Left hindlimb (tissue), 1 donor: Measurements from ENCODE around the gene PAOX.

ENCODE experiments used
- DNase-seq: peaks from one replicate; pipeline ENCODE4 v3.0.0-alpha.2; 2018

Gene PAOX

DNA sequence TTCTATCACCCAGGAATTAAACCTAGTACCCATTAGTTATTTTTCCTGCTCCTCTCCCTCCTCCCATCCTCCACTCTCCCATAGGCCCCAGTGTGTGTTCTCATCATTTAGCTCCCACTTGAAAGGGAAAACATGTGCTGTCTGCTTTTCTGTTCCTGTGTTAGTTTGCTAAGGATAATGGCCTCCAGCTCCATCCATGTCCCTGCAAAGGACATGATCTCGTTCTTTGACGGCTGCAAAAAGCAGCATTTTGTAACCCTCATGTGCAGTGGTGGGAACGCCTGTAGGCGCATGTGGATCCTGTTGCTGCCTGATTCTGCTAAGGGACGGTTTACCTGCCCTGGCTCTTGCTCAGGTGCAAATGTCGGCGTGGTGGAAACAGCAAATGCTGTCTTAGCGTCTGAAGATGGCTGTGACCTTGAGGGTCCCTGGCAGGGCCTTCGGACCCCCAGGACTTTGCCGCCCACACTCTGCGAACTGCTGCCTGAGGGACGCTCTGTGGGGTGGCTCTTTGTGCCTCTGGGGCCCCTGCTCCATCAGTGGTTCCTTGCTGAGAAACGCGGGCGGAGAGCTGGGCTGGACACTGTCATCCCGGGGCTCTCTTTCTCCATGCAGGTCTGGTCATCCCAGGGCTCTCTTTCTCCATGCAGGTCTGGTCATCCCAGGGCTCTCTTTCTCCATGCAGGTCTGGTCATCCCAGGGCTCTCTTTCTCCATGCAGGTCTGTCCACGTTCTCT, 9.3 kb downstream of the PAOX start:
- no peak for DNase-seq

DNA sequence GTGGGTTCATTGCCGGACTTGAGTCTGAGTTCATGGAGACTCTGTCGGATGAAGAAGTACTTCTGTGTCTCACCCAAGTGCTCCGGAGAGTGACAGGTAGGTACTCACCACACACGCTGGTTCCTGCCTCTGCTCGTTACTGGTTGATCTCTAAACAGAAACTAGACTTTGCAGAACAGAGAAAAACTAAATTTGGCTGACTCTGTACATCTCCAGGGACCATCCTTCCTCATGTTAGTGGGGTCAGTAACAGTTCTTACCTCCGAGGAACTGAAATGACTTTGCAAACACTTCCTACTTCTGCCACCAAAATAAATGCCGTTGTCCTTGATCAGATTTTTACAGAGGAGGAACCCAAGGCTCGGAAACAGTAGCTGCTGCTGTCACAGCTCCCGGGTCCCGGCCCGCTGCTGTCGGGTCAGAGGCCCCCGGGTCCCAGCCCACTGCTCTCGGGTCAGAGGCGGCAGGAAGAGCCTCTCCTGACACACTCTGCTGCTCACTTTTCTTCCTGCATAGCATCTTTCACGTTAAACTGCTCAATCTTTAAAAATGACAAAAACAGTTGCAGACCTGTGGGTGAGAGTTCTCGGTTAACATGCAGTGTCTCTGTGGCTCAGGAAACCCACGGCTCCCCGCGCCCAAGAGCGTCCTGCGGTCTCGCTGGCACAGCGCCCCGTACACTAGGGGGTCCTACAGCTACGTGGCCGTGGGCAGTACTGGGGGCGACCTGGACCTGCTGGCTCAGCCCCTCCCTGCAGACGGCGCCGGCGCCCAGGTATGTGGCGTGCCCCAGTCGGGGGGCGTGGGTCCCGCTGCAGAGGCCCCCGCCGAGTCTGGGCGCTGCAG, 10.1 kb downstream of the PAOX start:
- no peak for DNase-seq

DNA sequence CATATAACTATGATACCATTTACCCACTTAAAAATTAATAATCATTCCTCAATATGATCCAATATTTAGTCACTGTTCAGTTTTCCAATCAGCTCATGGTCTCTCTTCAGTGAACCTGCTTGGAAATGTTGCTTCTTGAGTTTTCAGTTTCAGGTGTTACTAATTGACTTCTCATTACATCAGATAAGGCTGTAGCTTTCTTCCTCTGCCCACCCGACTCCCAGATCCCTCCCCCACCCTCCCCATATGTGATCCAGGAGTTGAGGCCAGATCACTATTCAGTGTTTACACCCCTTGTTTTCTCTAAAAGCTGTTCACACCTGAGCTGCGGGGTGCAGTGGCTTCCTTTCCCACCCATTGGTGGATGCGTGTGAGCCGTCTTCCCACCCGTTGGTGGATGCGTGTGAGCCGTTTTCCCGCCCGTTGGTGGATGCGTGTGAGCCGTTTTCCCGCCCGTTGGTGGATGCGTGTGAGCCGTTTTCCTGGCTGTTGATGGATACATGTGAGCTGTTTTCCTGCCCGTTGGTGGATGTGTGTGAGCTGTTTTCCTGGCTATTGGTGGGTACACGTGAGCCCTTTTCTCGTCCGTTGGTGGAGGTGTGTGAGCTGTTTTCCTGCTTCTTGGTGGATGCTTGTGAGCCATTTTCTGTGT, 11.7 kb downstream of the PAOX start:
- DNase-seq, result no peak

DNA sequence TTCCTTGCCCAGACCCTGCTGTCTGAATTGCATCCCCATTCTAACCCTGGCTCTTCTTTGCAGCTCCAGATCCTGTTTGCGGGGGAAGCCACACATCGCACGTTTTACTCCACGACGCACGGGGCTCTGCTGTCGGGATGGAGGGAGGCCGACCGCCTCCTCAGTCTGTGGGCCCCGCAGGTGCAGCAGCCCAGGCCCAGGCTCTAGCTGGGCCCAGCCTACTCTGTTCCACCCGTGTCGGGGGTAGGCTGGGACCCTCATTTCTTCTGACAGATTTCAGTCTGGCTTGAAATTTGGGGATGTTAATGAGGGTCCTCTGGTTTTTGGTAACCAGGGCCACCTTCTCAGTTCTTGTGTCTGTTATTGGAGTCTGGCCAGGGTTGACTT, 12.2 kb downstream of the PAOX start:
- DNase-seq, result no peak

GRCh38 chr10:133391761-133392518, 12.9 kb downstream of the PAOX start:
- DNase-seq, result no peak

GRCh38 chr10:133393401-133394063, 14.5 kb downstream of the PAOX start:
- DNase-seq, result no peak

GRCh38 chr10:133394064-133394663, 15.1 kb downstream of the PAOX start, which contains the start of gene MTG1:
TSS of gene MTG1 (plus strand) at chr10:133394157. CDS start at chr10:133394221, 64 bp downstream.
- DNase-seq, result peak; percentile 94

DNA sequence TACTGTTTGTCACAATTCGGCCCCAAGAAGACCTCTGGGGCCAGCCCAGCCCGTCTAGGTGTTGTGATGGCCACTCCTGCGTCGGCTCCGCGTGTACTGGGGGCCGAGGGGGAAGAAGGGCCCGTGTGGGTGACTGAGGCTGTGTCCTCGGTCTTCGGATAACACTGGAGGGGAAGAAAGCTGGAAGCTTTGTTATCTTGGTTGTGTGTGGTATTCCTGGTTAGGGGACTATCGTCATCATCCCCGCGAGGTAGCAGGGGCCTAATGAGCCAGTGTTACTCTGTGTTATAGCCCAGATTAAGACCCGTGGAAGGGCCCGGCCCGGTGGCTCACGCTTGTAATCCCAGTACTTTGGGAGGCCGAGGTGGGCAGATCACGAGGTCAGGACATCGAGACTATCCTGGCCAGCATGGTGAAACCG, 15.7 kb downstream of the PAOX start:
- DNase-seq, result no peak

GRCh38 chr10:133396035-133396624, 17.1 kb downstream of the PAOX start:
- DNase-seq, result no peak

DNA sequence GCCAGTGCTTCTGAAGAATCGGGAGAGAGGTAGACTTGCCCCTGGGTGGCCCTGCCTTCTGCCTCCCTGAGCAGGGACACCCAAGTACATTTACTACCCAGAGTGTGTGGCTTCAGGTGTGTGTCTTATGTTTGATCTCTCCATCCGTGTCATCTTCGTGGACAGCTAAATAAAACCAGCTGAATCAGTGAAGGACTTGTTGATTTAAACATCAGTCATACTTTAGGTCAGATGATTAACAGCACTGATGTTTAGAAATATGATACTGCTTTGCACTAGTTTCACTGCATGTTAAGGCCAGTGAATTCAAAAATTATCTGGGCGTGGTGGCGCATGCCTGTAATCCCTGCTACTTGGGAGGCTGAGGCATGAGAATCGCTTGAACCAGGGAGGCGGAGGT, 18.9 kb downstream of the PAOX start:
- DNase-seq, result no peak

GRCh38 chr10:133399123-133399601, 20.1 kb downstream of the PAOX start:
- no peak for DNase-seq

DNA sequence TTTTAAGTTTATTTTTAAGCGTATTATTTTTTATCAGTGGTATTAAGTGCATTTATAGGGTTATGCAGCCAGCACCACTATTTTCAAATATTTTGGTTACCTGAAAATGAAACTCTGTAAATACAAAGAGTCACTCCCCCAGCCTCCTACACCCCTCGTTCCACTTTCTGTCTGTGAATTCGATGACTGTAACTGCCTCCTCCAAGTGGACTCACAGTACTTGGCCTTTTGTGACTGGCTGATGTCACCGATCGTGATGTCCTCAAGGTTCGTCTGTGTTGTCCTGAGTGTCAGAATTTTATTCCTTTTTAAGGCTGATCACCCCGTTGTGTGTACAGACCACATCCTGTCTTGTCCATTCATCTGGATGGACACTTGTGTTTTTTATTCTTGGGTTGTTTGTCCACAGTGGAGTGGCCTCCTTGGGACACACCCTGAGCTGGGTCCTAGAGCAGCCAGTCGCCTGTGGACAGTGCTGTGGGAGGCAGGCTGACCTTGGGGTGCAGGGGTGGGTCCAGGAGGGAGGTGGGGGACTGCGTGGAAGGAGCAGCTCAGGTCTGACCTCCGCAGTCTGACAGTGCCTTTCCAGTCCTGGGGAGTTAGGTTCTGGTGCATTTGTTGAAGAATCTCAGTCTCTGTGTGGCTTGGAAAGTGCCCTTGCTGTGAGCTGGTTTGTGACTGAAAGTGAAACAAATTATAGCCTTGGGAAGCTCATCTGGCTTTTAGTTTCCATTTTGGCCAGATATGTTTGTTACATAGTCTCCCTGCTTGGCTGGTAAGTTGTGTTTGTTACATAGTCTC, 21.8 kb downstream of the PAOX start:
- DNase-seq, result no peak

GRCh38 chr10:133401500-133401899, 22.4 kb downstream of the PAOX start:
- no peak for DNase-seq

- DNase-seq, result no peak
Measured at GRCh38 chr10:133401981-133402725, 23.1 kb downstream of the PAOX start.

DNA sequence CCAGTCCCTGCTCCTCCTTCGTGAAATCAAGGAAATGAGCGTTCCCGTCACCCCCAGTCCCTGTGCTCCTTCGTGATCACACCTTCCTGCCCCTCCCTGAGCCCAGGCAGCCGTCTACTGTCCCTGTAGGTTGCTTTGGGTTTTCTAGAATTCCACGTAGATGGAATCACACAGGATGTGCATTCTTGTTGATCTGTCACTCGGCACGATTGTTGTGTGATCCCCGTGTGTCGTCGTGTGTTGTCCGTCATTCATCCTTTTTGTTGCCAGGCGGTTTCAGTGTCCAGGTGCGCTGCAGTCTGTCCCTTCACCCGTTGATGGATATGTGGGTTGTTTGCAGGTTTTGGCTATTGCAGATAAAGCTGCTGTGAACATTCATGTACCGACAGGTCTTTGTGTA, 24.3 kb downstream of the PAOX start:
- DNase-seq, result no peak

DNA sequence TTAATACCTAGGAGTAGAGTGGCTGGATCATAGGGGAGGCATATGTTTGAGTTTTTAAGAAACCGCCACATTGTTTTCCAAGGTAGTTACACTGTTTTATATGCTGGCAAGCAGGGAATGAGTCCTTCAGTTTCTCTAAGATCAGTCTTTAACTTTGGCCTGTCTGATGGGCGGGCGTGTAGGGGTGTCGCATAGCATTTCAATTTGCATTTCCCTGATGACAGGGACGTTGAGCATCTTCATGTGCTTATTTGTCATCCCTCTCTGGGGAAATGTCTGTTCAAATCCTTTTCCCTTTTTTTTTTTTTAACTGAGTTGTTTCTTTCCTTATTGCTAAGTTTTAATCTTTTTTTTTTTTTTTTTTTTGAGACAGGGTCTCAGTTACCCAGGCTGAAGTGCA, 24.7 kb downstream of the PAOX start:
- DNase-seq, result no peak

GRCh38 chr10:133405272-133405671, 26.2 kb downstream of the PAOX start:
- no peak for DNase-seq

DNA sequence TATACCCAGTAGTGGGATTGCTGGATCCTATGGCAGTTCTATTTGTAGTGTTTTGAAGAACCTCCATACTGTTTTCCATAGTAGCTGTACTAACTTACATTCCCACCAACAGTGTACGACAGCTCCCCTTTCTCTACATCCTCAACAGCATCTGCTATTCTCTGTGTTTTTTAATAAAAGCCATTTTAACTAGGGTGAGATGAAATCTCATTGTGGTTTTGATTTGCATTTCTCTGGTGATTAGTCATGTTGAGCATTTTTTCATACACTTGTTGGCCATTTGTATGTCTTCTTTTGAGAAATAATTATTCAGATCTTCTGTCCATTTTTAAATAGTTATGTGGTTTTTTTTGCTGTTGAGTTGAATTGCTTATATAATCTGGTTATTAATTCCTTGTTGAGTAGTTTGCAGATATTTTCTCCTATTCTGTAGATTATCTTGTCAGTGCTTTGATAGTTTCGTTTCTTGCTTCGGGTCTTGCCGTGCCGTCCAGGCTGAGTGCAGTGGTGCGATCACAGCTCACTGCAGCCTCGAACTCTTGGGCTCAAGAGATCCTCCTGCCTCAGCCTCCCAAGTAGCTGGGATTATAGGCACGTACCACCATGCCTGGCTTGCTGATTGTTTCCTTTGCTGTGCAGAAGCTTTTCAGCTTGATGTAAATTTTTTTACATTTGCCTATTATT, 26.9 kb downstream of the PAOX start:
- no peak for DNase-seq
